Measurements from ENCODE around the gene PXK.

DNA sequence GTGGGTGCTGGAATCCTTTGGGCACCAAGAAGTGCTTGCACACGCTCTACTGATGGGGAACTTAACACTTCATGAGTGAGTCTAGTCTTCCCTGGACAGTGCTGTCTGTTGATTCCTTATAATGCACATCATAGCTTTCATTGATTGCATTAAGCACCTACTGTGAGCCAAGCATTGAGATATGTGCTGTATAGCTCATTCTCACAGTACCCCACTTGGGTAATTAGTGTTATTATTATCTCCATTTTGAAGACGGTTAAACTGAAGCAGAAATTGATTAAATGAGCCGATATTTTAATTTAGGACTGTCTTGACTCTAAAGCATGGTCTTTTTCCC lies 101.4 kb downstream of the PXK start:
- TF ChIP-seq POLR2A (IDR thresholded peaks at IDR 0.05) (no peak), POLR2AphosphoS5 (IDR thresholded peaks at IDR 0.05) (no peak), EP300 (IDR thresholded peaks at IDR 0.05) (no peak)
- TF ChIP-seq, protein P1, sequence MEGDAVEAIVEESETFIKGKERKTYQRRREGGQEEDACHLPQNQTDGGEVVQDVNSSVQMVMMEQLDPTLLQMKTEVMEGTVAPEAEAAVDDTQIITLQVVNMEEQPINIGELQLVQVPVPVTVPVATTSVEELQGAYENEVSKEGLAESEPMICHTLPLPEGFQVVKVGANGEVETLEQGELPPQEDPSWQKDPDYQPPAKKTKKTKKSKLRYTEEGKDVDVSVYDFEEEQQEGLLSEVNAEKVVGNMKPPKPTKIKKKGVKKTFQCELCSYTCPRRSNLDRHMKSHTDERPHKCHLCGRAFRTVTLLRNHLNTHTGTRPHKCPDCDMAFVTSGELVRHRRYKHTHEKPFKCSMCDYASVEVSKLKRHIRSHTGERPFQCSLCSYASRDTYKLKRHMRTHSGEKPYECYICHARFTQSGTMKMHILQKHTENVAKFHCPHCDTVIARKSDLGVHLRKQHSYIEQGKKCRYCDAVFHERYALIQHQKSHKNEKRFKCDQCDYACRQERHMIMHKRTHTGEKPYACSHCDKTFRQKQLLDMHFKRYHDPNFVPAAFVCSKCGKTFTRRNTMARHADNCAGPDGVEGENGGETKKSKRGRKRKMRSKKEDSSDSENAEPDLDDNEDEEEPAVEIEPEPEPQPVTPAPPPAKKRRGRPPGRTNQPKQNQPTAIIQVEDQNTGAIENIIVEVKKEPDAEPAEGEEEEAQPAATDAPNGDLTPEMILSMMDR (IDR thresholded peaks at IDR 0.05): no peak
